KG1 (cell line): ENCODE data around the gene VAPB.

Experiments
- DNase-seq: peaks from one replicate; lab custom pipeline; 2025; lab: John Stamatoyannopoulos, UW

VAPB gene

DNA sequence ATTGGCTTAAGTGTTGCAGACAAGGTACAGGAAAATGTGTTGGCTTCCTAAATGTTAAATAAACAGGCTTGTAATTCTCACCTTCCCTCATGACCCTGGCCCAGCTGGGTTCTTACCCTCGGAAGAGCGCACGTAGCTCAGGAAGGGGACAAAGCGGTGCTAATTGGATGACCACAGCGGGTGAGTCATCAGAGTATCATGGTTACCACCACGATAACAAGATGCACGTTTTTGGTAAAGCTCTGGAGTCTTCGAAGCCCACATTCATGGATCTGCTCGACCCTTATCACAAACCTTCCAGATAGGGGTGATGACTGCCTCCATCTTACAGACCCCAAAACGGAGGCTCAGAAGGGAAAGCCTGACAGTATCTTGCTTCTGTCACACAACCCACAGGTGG is 93.4 kb downstream of the VAPB start:
- no peak for DNase-seq

DNA sequence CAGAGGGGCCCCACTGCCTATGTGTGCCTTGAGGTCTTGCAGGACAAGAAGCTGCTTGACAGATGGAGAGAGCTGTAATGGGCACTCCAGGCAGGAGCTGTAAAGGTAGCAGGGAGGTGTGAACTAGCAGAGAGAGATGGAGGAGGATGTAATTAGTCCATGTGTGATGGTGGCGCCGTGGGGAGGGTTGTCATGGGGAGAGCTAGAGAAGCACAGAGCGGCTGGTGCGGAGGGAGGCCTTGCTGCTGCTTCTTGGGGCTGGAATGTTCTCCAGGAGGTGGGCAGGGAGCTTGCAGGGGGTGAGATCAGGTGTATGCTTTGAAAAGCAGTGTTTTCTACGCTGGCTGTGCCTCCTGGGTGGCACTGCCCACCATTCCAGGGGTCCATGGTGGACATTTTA is 94.0 kb downstream of the VAPB start:
- no peak for DNase-seq

- DNase-seq: no peak
Measured at GRCh38 chr20:58483470-58483869, 94.4 kb downstream of the VAPB start.

DNA sequence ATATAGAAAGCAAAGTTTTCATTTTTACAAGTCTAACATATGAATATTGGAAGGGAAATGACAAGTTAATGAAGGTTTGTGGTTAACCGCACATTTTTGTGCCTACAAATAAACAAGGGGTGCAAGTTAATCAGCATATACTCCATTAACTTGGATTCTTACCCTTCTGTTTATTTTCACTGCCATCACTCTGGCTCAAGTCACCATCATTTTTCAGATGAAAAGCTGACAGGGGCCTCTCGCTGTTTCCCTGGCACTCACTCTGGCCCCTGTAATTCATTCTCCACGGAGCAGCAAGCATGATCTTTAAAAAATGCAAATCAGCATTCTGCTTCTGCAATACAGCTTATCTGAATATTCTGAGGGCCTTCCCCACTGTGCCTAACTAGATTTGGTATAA is 96.4 kb downstream of the VAPB start:
- DNase-seq: no peak

DNA sequence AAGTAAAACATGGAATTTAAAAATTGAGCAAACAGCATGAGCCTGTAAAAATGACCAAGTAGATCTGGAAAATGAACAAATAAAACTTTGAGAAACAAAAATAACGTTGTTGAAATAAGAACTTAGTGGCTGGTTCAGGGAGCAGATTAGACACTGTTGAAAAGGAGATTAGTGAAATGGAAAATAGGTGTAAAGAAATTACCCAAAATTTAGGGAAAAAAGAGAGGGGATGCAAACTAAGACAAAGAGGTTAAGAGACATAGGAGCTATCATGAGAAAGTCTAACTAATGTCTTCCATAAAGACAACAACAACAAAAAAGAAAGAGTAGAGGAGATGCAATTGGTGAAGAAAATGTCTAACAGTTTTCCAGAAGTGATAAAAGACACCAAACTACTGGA is 97.2 kb downstream of the VAPB start:
- no peak for DNase-seq

DNA sequence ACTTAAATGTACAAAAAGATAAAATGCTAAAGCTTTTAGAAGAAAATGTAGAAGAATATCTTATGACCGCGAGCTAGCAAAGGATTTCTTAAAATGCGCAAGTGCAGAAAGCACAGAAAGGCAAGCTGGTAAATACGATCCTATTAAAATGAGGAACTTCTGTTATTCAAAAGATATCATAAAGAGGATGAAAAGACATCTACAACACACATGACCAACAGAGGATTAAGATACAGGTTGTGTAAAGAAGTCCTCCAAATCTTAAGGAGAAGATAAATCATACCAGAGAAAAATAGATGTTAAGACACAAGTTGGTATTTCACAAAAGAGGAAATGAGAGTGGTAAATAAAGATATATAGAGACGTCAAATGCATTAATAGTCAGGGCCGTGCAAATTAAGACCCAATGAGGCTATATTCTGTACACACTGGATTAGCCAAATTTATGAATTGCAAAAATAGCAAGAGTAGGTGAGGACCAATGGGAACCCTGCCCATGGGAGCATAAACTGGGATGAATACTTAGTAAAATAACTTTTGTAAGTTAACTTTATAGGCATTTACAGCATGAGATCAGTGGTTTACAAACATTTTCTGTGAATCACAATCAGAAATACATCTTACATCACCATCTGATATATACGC is 103.2 kb downstream of the VAPB start:
- no peak for DNase-seq

DNA sequence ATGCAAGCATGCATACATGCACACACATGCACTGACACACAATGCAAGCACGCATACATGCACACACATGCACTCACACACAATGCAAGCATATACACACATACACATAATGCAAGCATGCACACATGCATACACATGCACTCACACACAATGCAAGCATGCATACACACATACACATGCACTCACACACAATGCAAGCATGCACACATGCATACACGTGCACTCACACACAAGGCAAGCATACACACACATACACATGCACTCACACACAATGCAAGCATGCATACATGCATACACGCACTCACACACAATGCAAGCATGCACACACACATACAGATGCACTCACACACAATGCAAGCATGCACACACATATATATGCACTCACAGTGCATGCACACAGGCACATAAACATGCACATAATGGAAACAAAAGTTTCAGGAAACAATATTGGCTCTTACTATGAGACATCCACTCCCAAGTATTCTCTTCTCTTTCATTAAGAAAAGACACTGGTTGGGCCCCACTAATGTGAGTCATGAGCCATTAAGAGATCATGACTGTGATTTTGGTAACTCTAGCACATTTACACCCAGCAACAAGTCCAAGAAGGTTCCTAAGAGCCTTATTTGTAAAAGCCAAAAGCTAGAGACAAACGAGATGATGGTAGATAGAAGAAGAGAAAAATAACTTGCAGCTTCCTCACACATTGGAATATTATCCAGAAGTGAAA is 103.9 kb downstream of the VAPB start:
- DNase-seq: no peak

DNA sequence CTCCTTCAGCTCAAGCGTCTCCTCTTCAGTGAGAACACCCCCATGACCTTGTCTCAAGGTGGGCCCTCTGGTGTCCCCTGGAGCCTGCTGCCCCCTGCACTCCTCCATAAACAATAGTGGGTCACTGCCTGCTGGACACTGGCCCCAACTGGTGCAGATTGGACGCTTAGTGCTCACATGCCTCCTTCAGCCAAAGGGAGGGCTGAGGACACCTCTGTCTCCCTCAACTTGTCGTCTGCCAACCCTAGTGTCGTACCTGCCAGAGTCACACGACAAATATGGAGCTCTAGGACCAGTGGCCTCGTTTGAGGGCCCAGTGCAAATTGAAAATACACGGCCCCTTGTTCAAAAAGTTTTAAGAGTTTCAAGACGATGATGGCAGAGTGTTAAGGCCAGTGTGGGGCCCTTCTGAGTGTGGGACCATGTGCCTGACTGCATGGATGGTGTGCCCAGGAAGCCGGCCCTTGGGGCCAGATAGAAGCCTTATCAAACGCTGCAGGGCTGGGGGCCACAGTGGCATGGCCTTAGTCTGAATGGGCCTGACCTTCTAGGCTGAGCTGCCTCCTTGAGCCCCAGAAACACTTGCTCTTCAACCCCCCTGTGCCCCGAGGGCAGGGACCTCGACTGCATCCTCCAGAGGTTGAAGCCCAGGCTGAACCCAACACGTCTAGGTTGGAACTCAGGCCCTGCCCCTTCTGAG is 106.0 kb downstream of the VAPB start:
- DNase-seq: no peak

DNA sequence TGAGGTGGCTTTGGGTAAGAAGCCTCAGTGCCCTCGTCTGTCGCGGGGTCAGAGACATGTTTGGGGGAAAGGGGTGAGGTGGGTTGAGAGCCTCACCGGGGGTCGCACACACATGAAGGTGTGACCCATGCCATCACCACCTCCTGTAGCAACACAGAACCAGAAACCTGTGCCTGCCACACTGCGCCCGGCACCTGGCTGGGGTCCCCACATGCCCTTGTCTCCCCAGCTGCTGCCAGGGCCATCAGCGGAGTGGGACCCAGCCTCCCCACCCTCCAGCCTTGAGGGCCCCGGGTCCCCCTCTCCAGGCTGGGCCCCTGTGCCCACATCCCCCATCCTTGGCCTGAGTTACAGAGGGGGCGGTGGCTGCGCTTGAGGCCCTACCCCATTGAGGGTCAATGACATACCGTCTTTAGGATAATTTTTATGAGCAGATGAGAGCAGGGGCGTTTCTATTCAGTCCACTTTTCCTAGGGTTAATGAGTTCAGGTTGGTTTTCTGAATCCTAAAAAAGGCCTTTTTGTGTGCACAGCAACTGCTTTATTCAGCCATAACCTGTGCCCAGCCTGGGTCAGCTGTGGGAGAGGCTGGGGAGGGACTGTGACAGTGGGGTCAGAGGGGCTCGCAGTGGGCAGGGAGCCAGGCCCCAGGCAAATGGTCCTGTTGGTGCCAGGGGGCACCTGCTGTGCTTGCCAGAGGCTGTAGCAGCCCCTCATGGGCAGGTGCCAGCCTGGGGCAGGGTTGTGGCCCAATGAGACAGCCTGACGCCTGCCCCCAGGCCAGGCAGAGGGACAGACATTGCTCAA is 106.8 kb downstream of the VAPB start:
- no peak for DNase-seq

DNA sequence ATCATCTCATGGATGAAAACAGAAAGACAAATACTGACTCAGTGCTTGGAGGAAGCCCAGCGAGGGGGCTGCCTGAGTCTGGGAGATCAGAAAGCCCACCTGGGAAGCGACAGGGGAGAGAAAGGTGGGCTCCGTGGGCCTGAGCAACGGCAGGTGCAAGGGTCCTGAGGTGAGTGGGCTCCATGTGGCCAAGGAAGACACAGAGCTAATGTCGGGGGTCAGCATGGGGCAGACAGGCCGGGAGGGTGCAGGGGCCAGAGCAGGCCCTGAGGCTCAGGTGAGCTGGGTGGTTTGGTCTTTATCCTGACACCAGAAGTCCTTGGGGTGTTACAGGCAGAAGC is 107.4 kb downstream of the VAPB start:
- DNase-seq: no peak

- DNase-seq: no peak
Measured at GRCh38 chr20:58497076-58497641, 108.1 kb downstream of the VAPB start.

GRCh38 chr20:58497724-58498469 is 108.9 kb downstream of the VAPB start:
- no peak for DNase-seq

DNA sequence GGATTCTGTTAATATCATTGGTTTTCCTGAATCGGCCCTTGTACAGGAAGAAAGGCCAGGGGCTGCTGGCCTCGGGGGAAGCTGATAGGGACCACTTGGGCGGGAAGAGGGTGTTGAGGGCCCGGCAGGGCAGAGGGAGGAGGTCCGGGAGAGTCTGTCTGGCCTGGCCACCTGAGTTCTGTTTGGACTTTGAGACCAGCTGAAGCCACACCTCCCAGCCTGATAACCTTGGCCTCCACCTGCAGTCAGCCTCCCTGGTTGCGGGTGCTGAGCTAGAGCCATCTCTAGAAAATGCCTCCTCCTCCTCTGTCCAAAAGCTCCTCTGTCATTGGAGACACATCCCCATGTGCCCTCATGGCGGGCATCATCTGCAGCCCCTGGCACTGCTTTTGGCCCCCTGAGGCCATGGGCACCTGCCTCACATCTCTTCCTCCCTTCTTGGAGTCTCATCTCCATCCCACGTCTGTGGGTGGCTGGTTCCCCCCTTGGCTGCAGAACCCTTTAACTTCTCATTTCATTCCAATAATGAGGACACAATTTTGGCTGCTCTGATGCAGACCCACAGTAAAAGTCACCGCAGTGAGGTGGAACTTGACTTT is 109.5 kb downstream of the VAPB start:
- DNase-seq: no peak

DNA sequence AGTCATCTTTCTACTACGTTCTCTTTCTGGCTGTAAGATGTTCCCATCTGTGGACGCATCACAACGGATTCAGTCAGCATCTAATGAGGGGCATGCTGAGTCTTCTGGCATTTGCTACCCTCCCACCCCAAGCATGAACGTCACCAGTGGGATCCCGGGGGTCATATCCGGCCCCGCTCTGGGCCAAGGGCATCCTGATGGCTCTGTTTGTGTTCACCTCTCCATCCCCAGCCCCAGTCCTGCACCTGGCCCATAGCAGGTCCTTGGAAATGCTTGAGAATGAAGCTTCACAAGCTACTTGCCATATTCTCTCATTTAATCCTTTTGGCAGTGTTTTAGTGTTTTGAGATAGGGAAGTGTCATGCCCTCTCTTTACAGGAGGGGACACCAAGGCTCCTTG is 111.2 kb downstream of the VAPB start:
- DNase-seq: no peak
